HG02623 (cell line): Measurements from ENCODE around the gene LEFTY2.
A peak's percentile ranks its signal among the peaks of the same experiment; 100 is the strongest.
"Not testable (repeated sequence)": the region's sequence is repeated elsewhere in the genome, so short reads cannot be mapped to it uniquely, and the experiment has no call there.

ENCODE experiments used
- ATAC-seq: cut with Tn5 transposase; IDR thresholded peaks from one replicate; pipeline ENCODE4 v1.9.1; 2021; ENCODE audit warnings: moderate library complexity; ENCODE audit not compliant: unreplicated experiment

The LEFTY2 gene, protein sequence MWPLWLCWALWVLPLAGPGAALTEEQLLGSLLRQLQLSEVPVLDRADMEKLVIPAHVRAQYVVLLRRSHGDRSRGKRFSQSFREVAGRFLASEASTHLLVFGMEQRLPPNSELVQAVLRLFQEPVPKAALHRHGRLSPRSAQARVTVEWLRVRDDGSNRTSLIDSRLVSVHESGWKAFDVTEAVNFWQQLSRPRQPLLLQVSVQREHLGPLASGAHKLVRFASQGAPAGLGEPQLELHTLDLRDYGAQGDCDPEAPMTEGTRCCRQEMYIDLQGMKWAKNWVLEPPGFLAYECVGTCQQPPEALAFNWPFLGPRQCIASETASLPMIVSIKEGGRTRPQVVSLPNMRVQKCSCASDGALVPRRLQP

DNA sequence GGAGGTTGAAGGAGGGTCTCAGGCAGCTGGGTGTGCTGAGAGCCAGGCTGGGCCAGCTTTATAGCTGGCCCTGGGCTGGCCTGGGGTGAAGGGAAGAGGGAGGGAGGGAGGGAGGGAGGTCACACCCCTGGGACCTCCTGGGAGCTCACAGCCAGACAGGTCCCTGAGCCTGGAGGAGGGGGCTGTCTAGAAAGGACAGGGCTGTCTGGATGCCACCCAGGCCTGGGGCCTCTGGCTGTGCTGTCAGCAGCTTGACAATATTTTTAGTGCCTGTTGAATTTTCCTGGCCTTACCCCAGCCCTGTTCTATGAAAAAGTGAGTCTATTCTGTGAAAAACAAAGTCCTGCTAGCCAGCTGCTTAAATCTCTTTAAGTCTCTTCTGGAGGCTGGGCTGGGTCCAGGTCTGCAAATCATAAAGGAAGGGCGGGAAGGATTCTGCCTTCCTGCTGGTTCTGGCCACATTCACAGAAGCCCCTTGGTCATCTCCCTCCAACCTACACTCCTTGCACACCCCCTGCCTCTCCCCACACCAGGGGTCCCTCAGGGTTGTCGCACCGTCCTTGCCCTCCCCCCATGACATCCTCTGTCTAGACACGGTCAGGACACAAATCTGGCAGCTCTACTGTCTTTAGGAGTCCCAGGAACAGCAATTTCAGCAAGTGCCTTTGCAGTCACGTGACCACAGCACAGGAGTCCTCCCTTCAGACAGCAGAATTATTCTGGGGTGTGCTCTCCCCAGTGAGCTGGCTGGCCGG lies at the start of gene LEFTY2:
Gene LEFTY2 (minus strand): TSS at position 34 of the 755 bp plus-strand sequence. CDS start 80 bp downstream, outside the sequence.
- ATAC-seq, result no peak

DNA sequence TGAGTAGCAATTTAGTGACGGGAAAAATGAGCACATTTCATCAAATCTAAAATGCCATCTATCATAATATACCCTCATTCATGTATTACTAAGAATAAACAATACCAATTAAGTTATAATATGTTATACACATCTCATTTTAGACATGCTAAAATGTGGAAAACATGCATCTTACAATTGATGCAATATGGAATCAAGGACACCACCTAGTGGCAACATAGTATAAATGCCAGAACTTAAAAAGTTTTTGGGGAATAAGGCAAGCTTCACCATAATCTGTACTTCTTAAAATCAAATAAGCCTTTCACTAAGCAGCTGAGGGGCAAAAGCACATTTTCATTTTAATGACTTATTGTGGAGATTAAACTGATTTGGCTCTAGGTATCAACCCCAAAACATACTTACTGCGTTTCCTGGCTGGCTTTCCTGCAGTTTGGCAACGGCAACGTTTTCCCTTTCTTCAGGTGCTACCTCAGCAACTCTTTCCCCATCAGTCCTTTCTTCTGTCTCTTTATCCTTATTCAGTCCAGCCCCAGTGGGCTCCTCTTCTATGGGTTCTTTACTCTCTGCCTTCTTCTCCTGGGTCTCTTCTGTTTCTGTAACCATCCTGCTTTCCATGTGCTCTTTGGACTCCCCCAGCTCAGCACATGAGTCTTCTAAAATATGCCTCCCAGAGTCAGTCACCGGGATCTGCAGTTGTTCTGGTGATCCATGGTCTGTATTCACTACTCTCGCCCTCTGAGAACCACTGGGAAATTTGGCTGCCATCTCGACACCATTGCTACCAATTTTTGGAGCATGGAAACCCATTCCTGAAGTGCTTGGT lies 46.7 kb upstream of the LEFTY2 start:
- ATAC-seq, result no peak

DNA sequence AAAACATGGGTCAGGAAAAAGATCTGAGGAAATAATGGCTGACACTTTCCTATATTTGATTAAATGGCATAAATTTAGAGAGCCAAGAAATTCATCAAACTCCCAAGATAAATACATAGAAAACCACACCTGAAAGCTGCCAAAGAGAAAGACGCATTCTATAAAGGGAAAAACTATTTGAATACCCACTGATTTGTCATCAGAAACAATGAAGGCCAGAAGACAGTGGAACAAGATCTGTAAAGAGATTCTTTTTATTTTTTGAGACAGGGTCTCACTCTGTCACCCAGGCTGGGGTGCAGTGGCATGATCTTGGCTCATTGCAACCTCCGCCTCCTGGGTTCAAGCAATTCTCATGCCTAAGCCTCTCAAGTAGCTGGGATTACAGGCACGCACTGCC lies 40.7 kb upstream of the LEFTY2 start:
- ATAC-seq, result no peak

DNA sequence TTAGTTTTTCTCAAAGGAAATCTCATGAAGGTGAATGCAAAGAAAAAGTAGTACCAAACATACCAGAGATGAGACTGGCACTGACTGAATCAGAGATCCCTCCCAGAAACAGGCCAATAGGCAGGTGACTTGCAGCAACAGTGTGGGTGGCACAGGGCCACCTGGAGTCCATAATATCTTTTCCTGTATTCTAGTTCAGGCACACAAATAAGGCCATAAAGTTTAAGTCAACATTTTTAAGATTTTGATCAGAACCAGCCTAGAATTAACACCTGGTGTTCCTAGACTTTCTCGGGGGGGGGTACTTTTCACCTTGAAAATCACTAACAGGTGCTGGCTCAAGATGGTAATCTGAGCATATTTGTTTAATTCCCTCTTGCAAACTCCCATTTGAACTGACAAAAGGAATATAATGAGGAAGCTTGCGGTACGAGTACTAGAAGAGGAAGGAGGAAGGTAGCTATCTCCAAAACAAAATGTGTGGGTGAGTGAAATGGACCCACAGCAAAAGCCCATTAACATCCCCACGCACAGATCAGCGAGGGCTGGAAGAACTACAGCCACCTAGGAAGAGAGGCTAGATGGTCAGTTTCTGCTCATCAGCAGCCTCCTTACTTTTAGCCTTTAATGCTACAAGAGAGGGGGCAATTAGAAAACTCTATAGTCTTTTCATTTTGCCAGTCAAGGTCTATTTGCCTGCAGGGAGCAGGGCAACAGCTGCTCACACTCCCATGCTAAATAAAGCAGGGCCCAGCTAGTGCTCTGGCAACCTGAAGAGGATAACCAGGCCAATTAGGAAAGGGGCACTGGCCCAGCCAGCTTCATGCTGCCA lies 39.2 kb upstream of the LEFTY2 start:
- no peak for ATAC-seq

DNA sequence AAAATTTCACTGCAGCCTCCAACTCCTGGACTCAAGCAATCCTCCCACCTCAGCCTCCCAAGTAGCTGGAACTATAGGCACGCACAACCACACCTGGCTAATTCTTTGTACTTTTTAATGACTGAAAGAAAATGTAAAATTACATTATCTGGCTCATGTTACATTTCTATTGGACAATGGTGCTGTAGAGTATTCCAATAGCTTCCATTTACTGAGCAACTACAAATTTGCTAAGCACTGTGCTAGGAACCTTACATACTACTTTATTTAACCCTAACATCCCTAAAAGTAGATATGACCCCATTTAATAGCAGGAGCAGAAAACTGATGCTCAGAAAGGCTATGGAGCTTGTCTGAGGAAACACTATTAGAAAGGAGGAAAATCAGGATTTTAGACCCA lies 38.4 kb upstream of the LEFTY2 start:
- ATAC-seq, result no peak

DNA sequence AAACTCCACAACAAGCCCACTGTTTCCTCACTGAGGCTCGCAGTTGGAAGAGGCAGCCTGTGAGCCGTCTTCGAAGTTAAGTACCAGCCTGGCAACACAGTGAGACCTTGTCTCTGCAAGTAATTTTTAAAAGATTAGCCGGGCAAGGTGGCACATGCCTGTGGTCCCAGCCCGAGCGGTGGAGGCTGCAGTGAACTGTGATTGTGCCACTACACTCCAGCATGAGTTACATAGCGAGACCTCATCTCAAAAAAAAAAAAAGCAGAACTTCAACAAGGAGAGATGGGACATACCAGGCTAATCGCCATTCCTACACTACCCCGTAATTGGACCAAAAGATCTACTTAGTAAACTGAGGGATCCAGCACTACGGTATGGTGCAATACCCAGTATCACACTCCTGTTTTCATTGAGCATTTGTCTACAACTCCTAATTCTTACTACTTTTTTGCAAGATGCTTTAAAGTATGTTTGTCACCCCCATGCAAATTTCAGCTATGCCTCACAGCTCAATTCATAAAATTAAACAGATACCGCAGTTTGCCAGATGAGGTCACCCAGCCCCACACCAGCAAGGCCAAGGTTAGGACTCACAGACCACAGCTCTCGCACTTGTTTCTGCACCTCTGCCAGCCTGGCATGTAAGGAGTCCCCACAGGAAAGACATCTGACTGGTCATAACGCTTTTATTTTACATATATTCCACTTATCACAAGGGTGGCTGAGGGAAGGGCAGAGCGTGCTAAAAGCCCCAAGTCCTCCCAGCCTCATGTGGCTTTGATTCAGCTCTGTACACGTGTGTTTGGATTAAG lies 37.1 kb upstream of the LEFTY2 start:
- peak; percentile 48 for ATAC-seq

DNA sequence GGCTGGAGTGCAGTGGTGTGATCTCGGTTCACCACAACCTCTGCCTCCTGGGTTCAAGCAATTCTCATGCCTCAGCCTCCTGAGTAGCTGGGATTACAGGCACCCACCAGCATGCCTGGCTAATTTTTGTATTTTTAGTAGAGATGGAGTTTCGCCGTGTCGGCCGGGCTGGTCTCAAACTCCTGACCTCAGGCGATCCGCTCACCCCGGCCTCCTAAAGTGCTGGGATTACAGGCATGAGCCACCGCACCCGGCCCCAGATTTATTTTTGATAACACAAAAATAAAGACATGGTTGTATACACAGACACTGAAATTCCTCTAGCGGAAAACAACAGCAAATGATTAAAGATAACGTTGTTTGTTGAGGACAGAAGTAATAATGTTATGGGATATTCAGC lies 34.1 kb upstream of the LEFTY2 start:
- ATAC-seq, result not testable (repeated sequence)

DNA sequence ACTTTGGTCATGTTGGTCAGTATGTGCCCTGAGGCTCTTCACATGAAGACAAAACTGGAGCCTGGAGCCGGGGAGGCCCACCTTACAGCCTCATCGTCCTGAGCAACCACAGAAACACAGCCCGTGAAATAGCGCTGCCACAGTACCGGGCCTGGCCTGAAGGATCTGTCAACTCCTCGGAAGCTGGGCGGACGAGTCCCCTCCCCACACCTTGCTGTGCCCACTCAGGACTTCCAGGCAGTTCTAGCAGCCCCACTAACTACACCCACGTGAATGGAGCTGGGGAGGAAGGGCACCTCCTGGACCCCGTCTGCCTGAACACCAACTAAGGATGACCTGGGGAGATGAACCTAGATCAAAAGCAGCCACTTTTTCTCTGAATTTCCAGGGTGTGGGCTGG lies 33.4 kb upstream of the LEFTY2 start:
- no peak for ATAC-seq

DNA sequence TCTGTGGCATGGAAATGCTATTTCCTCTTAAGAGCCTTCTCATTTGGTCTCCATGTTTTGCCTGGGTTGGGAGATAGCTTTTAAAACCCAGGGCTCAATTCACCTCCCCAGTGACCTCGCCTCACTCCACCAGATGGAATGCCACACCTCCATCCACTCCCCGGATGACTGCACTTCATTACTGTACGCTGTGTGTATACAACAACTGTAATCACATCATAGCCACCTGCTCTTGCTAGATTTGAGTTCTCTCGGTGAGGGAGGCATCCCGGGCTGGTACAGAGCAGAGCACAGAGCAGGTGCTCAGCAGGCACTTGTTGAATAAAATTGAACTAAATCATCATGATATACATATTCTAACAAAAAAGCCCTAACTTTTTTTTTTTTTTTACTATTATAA lies 32.1 kb upstream of the LEFTY2 start:
- ATAC-seq, result no peak

DNA sequence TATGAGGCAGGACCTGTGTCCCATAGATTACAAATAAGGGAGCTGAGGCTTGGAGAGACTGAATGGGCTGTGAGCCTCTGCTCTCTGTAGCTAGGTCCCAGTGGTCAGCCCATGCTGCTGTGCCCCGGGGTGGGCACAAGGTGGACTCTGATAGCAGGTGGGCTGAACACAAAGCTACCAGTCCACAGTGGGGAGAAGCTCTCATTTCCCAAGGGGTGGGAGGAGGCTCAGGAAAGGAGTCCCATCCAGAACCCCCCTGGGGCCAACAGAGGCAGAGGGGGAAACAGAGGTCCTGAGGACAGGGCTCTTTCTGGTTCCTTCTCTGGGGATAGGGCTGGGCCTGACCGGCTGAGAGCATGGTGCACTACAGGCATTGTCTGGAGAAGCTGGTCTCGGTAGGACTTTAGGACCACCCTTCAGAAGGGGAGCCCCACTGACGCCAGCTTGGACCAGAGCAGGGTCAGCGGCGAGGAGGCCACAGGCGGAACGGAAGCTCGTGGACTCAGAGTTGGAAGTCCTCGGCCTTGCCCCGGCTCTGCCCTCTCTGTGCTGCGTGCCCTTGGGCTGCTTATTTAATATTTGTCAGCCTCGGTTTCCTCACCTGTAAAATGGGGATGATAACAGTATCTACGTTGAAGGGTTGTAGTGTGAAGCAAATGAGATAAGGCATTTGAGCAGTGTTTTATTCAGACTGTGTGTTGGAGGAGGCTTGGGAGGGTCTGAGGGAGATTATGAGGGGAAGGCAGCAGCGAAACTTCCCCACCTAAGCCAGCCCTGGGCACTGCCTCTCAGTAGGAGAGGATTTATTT lies 31.5 kb upstream of the LEFTY2 start:
- no peak for ATAC-seq

DNA sequence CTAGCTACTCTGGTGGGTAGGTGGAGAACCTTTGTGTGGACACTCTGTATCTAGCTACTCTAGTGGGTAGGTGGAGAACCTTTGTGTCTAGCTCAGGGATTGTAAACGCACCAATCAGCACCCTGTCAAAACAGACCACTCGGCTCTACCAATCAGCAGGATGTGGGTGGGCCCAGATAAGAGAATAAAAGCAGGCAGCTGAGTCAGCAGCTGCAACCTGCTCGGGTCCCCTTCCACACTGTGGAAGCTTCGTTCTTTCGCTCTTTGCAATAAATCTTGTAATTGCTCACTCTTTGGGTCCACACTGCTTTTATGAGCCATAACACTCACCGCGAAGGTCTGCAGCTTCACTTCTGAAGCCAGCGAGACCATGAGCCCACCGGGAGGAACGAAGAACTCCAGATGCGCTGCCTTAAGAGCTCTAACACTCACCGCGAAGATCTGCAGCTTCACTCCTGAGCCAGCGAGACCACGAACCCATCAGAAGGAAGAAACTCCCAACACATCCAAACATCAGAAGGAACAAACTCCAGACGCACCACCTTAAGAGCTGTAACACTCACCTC lies 29.7 kb upstream of the LEFTY2 start:
- not testable (repeated sequence) for ATAC-seq

DNA sequence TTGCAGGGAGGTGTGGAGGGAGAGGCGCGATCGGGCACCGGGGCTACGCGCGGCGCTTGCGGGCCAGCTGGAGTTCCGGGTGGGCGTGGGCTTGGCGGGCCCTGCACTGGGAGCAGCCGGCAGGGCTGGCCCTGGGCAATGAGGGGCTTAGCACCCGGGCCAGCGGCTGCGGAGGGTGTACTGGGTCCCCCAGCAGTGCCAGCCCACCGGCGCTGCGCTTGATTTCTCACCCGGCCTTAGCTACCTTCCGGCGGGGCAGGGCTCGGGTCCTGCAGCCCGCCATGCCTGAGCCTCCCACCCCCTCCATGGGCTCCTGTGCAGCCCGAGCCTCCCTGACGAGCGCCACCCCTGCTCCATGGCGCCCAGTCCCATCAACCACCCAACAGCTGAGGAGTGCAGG lies 28.7 kb upstream of the LEFTY2 start:
- not testable (repeated sequence) for ATAC-seq

DNA sequence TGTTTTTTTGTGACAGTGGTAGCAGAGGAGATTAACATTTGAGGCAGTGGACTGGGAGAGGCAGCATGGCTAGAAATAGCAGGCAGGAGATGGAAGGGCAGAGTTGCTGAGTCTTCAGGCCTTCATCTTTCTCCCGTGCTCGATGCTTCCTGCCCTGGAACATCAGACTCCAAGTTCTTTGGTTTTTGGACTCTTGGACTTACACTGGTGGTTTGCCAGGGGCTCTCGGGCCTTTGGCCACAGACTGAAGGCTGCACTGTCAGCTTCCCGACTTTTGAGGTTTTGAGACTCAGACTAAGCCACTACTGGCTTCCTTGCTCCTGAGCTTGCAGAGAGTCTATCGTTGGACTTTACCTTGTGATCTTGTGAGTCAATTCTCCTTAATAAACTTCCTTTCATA lies 24.2 kb upstream of the LEFTY2 start:
- no peak for ATAC-seq

DNA sequence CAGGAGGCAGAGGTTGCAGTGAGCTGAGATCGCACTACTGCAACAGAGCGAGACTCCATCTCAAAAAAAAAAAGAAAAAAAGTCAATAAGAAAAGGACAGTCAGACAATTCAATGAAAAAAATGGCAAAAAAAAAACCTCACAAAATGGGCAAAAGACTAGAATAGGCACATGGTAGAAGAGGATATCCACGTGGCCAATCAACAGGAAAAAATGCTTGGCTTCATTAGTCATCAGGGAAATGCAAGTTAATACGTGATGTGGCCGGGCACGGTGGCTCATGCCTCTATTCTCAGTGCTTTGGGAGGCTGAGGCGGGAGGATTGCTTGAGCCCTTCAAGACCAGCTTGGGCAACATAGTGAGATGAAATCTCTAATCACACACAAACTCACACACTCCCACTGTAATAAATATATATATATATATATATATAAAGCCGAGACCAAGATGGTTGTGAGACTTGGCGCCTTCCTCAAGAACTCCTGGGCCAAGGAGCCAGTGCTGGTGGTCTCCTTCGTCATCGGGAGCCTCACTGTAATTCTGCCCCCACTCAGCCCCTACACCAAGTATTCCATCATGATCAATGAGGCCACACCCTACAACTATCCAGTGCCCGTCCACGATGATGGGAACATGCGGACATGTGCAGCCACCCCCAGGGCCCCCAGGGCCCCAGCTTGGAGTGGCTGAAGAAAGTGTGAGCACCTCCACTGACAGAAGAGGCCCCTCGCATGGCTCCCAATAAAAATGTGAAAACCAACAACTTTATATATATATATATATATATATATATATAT lies 22.9 kb upstream of the LEFTY2 start:
- no peak for ATAC-seq

DNA sequence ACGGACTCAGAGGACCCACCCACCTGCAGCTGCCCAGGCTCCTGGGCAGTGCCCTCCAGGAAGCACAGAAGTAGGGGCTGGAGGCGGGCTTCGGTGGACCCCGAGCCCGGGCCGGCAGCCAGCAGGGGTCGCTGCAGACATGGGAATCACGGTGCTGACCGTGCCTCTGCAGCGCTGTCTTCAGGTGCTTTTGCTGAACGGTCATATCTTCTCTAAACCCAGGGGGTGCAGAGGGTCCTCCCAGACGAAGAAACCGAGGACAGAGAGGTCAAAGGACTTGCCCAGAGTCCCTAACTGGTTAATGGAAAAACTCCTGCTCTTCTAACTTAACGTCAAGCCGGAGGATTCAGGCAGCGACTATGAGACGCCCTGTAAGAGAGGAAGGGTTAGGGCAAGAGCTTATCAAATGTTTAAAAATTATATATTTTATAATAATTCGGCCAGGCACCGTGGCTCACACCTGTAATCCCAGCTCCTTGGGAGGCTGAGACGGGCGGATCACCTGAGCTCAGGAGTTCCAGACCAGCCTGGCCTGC lies 21.5 kb upstream of the LEFTY2 start:
- ATAC-seq, result peak; percentile 66

DNA sequence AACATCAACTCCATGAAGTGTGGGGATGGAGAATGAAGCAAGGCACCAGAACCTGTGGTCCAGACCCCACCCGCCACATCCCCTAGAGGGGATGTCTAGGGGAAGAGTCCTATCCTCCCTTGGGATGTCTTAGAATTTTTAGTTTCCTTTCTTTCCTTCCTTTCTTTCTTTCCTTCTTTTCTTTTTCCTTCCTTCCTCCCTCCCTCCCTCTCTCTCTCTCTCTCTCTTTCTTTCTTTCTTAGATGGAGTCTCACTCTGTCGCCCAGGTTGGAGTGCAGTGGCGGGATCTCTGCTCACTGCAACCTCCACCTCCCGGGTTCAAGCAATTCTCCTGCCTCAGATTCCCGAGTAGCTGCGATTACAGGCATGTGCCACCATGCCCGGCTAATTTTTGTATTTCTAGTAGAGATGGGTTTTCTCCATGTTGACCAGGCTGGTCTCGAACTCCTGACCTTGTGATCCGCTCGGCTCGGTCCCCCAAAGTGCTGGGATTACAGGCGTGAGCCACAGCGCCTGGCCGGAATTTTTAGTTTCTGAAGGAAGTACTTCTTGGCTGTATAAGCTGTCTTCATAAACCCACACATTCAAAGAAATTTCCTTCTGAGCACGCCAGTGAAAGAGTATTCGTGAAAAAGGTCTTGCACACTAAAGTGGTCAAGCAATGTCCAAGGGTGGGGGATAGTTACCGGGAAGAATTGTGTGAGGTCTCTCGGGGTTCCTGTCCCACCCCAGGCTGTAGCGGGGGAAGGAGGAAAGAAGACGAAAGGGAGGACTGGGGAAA lies 20.8 kb upstream of the LEFTY2 start:
- ATAC-seq, result no peak

DNA sequence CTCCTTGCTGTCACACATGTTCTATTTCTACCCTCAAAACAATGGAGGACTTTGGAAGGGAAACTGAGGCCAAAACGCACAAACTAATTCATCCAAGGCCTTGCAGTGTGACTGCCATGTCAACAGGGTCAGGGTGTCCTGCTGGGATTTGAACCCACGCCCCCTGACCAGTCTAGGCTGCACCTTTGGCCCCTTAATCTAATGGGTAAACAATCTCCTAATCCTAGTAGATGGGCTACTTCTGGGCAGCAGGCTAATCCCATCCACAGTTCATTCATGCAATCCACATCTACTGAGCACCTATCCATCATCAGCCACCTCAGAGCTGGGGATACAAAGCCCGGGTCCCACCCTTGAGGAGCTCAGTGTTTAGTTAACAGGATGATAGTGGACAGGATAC lies 17.0 kb upstream of the LEFTY2 start:
- no peak for ATAC-seq
